ENCODE data around the gene HBS1L.

DNA sequence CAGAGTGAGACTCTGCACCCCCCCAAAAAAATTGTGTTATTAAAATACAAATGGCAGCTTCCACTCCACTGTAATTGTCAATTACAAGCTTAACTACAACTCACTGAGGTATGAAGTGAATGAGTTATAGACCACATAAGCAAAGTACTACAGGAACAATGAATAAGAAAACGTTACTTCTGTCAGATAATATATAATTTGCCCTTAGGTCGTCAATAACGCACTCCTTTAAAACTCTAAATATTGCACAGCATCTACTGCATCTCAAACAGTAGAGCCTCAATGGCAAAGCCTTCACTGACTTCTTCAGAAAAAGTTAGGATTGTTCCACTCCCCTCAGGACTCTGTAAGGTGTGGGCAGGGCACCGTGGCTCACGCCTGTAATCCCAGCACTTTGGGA is 2.0 kb upstream of the HBS1L start:
- TF ChIP-seq, protein P1, sequence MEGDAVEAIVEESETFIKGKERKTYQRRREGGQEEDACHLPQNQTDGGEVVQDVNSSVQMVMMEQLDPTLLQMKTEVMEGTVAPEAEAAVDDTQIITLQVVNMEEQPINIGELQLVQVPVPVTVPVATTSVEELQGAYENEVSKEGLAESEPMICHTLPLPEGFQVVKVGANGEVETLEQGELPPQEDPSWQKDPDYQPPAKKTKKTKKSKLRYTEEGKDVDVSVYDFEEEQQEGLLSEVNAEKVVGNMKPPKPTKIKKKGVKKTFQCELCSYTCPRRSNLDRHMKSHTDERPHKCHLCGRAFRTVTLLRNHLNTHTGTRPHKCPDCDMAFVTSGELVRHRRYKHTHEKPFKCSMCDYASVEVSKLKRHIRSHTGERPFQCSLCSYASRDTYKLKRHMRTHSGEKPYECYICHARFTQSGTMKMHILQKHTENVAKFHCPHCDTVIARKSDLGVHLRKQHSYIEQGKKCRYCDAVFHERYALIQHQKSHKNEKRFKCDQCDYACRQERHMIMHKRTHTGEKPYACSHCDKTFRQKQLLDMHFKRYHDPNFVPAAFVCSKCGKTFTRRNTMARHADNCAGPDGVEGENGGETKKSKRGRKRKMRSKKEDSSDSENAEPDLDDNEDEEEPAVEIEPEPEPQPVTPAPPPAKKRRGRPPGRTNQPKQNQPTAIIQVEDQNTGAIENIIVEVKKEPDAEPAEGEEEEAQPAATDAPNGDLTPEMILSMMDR (conservative IDR thresholded peaks at IDR 0.05 in 1 of 2, IDR thresholded peaks at IDR 0.05 in 1 of 2; ENCODE audit: extremely low read depth in 1 of 2, insufficient read depth in 1 of 2, low read depth in 1 of 2, low read length in 2 of 2) = no peak
- no peak for TF ChIP-seq EZH2 (IDR thresholded peaks at IDR 0.05; ENCODE audit: borderline replicate concordance, low read length)
